ENCODE measurements around the gene SCN4A.
"Not testable (repeated sequence)": the region's sequence is repeated elsewhere in the genome, so short reads cannot be mapped to it uniquely, and the experiment has no call there.

Gene SCN4A

DNA sequence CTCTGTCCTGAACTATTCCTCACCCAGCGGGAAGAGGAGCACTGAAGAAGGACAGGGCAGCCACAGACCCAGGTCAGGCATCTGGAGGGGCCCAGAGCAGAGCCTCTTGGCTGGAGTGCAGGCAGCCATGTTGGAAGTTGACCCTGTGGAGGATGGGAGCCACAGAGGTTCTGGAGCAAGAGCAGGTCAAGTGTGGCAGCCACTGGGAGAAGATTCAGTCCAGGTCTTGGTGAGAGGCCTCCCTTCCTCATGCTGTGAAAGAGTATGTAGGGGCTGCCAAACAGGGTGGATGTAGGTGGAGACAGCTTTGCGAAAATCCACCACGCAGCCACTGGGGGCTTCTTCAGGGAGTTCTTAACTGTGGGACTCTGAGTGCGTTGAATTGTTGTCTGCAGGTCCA lies 40.0 kb downstream of the SCN4A start:
- DNase-seq = no peak

DNA sequence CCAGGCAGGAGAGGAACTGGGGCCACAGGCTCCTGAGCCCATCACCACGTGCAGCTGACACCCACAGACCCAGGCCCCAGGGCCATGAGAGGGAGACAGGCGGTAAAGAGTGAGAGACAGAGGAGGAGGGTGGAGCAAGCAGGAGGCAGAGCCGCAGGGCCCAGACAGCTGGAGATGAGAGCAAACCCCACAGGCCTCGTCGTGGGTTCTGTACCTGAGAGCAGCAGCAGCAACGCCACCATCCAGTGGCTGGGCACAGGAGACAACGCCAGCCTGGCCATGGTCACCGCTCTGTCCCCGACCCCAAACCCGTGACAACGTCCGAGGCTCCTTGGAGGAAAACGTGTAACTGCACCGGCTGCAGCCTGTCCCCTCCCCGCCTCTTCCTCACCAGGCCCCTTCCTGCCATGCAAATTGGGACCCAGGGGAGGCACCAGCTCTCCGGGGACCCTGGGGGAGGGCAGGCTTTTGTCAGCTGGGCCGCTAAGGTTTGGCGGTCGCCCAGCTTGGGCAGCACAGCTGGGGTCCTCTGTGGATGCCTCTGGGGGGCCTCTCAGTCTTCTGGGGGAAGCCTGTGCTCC lies 40.6 kb downstream of the SCN4A start, which contains the start of gene CD79B:
Gene CD79B (minus strand): TSS at position 351 of the 581 bp plus-strand sequence. CDS start 70 bp downstream, at position 281.
- DNase-seq = no peak

DNA sequence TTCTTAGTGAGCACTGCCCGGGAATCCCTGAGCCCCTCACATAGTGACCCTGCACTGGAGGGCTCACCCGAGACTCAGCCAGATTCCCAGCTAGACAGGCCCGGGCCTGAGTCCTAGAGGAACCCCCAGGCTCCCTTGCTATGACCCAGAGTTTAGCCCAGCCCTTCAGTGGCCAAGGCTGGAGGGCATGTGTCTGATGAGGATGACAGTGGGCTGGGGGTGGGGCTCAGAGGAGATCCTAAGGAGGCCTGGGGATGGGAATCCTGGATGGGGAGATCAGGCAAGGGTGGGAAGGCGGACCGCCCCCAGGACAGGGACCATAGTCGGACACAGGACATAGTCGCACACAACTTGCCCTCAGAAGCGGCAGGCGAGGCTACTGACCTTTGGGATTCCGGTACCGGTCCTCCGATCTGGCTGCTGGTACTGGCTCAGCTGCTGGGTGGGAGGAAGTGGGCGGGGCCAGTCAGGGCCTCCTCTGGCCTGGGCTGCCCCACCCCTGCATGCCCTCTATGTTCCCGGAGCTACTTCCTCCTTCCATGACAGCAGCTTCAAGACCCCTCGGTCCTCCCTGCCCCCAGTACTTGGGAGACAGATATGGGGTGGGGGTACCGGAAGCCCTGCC lies 41.7 kb downstream of the SCN4A start:
- DNase-seq = peak; percentile 43

GRCh38 chr17:63929860-63930766 lies 42.6 kb downstream of the SCN4A start:
- no peak for DNase-seq

- no peak for DNase-seq
Observed at GRCh38 chr17:63928966-63929695, 43.6 kb downstream of the SCN4A start.

GRCh38 chr17:63928172-63928666 lies 44.5 kb downstream of the SCN4A start:
- no peak for DNase-seq

DNA sequence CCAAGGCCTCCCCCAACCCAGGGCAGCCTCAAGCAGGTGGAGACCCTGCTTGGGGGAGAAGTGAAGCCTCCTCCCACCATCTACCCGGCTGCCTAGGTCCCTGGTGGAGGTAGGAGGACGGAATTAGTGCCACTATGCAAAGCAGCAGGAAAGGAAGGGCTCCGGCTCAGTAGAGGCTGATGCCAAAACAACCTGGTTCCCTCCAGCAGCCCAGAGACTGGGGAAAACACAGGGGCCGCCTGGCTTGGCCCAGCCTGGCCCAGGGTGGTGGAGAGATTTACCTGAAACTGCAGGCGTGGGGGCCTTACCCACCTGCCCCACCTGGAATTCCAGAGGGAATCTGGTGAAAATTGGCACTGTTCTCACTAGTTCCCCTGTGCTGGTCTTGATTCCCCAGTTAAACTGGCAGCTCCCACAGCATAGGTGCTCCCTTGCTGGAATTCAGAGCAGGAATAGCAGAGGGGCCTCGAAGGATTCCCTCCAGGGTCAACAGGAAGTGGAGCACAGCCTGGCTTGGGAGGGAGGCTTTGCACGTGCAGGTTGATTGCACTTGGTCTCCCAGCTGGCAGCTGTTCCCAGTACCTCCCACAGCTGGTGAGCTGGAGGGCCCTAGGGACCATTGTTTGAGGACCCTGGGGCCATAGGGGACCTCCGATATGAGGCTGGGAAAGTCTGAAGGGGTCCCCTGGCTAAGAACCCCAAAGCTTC lies 45.1 kb downstream of the SCN4A start:
- DNase-seq = no peak

- DNase-seq = no peak
Observed at GRCh38 chr17:63926164-63926563, 46.6 kb downstream of the SCN4A start.

DNA sequence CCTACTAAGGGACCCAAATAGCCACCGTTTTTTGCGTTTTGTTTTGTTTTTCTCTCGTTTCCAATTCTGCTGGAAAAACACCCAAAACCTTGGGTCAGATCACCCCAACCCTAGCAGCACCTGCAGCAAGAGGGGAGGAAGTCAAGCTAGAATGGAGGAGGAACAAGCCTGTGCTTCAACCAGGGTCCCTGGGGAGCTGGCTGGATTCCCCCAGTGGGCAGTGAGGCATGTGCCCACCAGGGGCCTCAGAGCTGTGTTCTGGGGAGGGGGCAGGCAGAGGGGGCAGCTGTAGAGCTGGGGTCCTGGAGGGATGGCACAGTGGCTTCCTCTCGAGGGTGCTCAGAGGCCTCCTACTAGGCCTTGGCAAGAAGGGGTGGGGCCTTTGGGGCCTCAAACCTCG lies 47.1 kb downstream of the SCN4A start:
- no peak for DNase-seq

DNA sequence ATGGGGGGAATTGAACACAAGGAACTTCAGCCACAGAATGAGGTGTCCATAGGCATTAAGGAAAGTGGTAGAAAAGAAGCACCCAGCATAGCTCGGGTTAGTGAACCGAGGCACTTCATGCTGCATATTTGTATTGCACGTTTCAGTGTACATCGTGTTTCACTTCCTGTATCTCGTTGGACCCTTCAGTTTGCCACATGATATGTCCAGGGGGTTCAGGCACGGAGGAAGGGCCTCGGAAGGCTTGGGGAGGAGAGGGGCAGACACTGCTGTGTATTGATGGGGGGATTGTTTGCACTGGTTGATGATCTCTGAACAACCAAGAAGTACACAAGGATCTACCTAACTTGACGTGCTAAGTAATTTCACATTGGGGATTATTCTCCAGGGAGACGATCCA lies 50.3 kb downstream of the SCN4A start:
- DNase-seq = not testable (repeated sequence)

DNA sequence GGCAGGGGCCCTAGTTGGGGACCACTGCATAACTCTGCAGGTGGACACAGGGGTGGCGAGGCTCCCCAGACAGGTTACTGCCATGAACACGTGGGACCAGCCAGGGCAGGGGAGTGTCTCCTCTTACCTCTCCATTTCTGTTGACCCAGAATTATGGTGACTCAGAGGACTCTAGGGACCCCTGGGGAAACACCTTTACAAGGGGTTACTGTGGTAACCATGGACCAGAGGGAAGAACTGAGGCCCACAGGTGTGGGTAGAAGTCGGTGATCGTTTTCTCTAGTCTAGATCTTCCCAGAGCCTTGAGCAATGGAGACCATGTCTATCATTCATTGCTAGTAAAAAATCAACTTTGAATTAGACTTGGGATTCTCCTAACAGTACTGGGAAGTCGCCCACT lies 51.9 kb downstream of the SCN4A start:
- not testable (repeated sequence) for DNase-seq

DNA sequence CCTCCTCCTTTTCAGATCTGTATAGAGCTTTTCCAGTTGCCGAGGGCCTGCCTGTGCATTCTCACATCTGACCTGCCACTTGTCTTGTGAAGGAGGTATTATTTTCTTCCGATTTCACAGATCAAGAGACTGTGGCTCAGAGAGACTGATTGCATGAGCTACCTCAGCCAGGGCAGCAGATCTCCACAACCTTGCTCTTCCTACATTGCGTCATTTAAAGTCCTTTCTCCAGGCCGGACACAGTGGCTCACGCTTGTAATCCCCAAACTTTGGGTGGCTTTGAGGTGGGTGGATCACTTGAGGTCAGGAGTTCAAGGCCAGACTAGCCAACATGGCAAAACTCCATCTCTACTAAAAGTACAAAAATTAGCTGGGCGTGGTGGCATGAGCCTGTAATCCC lies 52.7 kb downstream of the SCN4A start:
- DNase-seq = not testable (repeated sequence)

DNA sequence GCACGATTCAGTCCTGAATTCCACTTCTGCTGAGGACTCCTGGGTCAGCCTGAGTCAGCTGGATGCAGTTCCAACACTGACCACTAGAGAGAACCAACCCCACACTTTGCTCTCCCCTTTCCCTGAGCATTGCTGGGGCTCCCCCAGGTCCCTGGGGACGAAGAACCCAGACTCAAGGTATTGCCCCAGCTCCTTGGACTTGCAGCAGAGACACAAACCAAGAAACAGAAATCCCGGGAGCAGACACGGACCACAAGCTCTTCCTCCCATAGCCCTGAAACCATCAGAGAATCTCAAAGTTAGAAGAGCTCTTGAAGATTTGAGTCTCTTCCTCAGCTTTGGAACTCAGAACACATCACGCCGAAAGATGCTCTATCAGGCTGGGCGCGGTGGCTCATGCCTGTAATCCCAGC lies 53.4 kb downstream of the SCN4A start:
- DNase-seq = peak; percentile 57

- not testable (repeated sequence) for DNase-seq
Observed at GRCh38 chr17:63918789-63919305, 53.9 kb downstream of the SCN4A start, which contains the start of gene GH1. Gene GH1, minus strand, starts transcription at chr17:63918839. Its CDS starts 63 bp downstream, at chr17:63918776.

DNA sequence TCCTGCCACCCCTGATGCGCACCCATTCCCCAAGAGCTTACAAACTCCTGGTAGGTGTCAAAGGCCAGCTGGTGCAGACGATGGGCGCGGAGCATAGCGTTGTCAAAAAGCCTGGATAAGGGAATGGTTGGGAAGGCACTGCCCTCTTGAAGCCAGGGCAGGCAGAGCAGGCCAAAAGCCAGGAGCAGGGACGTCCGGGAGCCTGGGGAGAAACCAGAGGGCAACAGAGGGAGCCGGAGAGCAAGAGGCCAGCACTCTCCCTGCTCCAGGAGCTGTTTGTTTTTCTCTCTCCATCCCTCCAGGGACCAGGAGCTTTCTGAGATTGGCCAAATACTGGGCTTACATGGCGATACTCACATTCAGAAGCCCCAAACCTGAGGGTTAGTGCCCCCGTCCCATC lies 54.4 kb downstream of the SCN4A start:
- no peak for DNase-seq

DNA sequence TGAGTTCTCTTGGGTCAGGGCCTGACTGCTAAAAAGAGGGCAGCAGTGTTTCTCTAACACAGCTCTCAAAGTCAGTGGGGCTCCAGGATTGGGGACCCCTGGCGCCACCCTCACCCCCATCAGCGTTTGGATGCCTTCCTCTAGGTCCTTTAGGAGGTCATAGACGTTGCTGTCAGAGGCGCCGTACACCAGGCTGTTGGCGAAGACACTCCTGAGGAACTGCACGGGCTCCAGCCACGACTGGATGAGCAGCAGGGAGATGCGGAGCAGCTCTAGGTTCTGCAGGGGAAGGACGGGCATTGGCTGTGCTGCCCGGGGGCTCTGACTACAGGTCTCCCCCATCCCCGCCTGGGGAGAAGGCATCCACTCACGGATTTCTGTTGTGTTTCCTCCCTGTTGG lies 55.1 kb downstream of the SCN4A start:
- no peak for DNase-seq

DNA sequence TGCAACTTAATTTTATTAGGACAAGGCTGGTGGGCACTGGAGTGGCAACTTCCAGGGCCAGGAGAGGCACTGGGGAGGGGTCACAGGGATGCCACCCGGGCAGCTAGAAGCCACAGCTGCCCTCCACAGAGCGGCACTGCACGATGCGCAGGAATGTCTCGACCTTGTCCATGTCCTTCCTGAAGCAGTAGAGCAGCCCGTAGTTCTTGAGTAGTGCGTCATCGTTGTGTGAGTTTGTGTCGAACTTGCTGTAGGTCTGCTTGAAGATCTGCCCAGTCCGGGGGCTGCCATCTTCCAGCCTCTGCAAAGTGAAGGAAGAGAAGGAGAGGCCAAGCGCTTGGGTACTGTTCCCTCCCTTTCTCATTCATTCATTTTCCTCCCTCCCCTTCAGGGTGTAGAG lies 55.5 kb downstream of the SCN4A start:
- DNase-seq = not testable (repeated sequence)

DNA sequence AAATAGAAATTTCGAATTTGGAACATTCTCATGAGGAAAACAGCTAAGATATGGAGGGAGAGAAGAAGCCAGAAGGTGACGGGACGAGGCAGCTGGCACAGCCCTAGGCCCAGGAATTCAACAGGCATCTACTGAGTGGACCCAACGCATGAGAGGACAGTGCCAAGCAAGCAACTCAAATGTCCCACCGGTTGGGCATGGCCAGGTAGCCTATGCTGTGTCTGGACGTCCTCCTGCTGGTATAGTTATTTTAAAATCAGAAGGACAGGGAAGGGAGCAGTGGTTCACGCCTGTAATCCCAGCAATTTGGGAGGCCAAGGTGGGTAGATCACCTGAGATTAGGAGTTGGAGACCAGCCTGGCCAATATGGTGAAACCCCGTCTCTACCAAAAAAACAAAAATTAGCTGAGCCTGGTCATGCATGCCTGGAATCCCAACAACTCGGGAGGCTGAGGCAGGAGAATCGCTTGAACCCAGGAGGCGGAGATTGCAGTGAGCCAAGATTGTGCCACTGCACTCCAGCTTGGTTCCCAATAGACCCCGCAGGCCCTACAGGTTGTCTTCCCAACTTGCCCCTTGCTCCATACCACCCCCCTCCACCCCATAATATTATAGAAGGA lies 56.0 kb downstream of the SCN4A start:
- no peak for DNase-seq

DNA sequence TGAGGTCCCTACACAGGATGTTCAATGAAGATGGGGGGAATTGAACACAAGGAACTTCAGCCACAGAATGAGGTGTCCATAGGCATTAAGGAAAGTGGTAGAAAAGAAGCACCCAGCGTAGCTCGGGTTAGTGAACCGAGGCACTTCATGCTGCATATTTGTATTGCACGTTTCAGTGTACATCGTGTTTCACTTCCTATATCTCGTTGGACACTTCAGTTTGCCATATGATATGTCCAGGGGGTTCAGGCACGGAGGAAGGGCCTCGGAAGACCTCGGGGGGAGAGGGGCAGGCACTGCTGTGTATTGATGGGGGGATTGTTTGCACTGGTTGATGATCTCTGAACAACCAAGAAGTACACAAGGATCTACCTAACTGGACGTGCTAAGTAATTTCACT lies 57.0 kb downstream of the SCN4A start:
- DNase-seq = not testable (repeated sequence)

DNA sequence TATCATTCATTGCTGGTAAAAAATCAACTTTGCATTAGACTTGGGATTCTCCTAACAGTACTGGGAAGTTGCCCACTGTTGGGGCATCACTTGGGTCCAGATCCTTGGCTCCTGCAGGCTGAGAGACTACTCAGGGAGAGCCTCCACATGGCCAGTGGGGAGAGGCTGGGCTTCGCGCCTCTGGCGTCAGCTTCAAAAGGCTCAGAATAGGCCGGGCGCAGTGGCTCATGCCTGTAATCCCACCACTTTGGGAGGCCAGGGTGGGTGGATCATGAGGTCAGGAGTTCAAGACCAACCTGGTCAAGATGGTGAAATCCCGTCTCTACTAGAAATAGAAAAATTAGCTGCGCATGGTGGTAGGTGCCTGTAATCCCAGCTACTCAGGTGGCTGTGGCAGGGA lies 58.2 kb downstream of the SCN4A start:
- no peak for DNase-seq

DNA sequence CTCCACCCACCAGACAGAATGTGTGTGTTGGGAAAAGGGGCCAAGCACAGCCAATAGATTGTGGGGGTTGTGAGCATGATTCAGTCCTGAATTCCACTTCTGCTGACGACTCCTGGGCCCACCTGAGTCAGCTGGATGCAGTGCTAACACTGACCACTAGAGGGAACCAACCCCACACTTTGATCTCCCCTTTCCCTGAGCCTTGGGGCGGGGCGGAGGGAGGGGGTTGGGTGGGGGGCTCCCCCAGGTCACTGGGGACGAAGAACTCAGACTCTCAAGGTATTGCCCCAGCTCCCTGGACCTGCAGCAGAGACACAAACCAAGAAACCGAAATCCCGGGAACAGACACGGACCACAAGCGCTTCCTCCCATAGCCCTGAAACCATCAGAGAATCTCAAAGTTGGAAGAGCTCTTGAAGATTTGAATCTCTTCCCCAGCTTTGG lies 61.0 kb downstream of the SCN4A start:
- peak; percentile 43 for DNase-seq

Data from activated CD4-positive, alpha-beta T cell treated with anti-CD3 and anti-CD28 coated beads for 1 hour (primary cell).